ENCODE measurements around the gene MYMX.

GRCh38 chr6:44176762-44177509 lies 39.8 kb upstream of the MYMX start:
- TF ChIP-seq, protein P1, sequence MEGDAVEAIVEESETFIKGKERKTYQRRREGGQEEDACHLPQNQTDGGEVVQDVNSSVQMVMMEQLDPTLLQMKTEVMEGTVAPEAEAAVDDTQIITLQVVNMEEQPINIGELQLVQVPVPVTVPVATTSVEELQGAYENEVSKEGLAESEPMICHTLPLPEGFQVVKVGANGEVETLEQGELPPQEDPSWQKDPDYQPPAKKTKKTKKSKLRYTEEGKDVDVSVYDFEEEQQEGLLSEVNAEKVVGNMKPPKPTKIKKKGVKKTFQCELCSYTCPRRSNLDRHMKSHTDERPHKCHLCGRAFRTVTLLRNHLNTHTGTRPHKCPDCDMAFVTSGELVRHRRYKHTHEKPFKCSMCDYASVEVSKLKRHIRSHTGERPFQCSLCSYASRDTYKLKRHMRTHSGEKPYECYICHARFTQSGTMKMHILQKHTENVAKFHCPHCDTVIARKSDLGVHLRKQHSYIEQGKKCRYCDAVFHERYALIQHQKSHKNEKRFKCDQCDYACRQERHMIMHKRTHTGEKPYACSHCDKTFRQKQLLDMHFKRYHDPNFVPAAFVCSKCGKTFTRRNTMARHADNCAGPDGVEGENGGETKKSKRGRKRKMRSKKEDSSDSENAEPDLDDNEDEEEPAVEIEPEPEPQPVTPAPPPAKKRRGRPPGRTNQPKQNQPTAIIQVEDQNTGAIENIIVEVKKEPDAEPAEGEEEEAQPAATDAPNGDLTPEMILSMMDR (IDR thresholded peaks at IDR 0.05; ENCODE audit: low read depth, low read length, missing input control) = no peak
- TF ChIP-seq FOXA1 (IDR thresholded peaks at IDR 0.05) = no peak
- TF ChIP-seq JUND (IDR thresholded peaks at IDR 0.05) = no peak
- no peak for TF ChIP-seq ZBTB33 (IDR thresholded peaks at IDR 0.05)
- no peak for TF ChIP-seq RAD21 (IDR thresholded peaks at IDR 0.05)
- no peak for TF ChIP-seq REST (IDR thresholded peaks at IDR 0.05)
- no peak for TF ChIP-seq TAF1 (conservative IDR thresholded peaks at IDR 0.05)
- TF ChIP-seq RXRA (IDR thresholded peaks at IDR 0.05) = no peak
- no peak for TF ChIP-seq YY1 (IDR thresholded peaks at IDR 0.05)
- no peak for TF ChIP-seq MAX (IDR thresholded peaks at IDR 0.05)
- no peak for TF ChIP-seq HNF4G (IDR thresholded peaks at IDR 0.05)
- TF ChIP-seq GABPA (IDR thresholded peaks at IDR 0.05 in 1 of 2, conservative IDR thresholded peaks at IDR 0.05 in 1 of 2) = no peak
- TF ChIP-seq NR2F2 (IDR thresholded peaks at IDR 0.05) = no peak

Measured in liver (tissue), 3 donors.